HCT116 (cell line): ENCODE data around the gene CAPN5. TPM values are rescaled to one million over a fixed set of nuclear protein-coding genes. Genes with fewer than 3 reads are reported as not detected.

Source experiments
- ATAC-seq: fragments of 200-7000 bp; cut with Tn5 transposase; 2 replicates; pipeline ENCODE4 v1.9.1; 2020; ENCODE audit warnings: mild to moderate bottlenecking, moderate library complexity
- BruUV-seq: library from RNA; stranded (reverse); fragments of 400-500 nt; replicated peaks from 2 replicates; lab custom pipeline; 2021; lab: Mats Ljungman, UMichigan
- CTCF ChIA-PET: fragments of 300-600 bp; sonication (Branson Sonifier 250); formaldehyde crosslinking; loops from one replicate; lab custom pipeline; 2021; ENCODE audit warnings: antibody characterized with exemption; lab: Charles Lee
- POLR2A ChIA-PET: fragments of 300-600, 350-600 bp; sonication (Branson Sonifier 250); formaldehyde crosslinking; loops from one replicate; lab custom pipeline; 2021; ENCODE audit warnings: antibody characterized with exemption; lab: Charles Lee
- RAD21 ChIA-PET, 2 experiments: fragments of 300-600 bp; sonication (Branson Sonifier 250); formaldehyde crosslinking; loops; one replicate each; lab custom pipeline; 2023; ENCODE audit warnings: low total read pairs in 2 of 2; ENCODE audit not compliant: uncharacterized antibody in 2 of 2, unreplicated experiment in 2 of 2, low non-redundant PET in 1 of 2; lab: Charles Lee
- DNase-seq: peaks from one replicate; pipeline ENCODE4 v3.0.0-alpha.2; 2010; ENCODE audit warnings: low read depth, low spot score
- H2AFZ ChIP-seq: fragments of 200-600 bp; shearing (Covaris generic), sonication (generic); 2 replicates; pipeline ENCODE4 v1.6.1; 2017; ENCODE audit warnings: low read depth, mixed run types, mixed read lengths, antibody characterized with exemption, low read length; ENCODE audit not compliant: poor library complexity, severe bottlenecking
- H3K27ac ChIP-seq: 2 replicates; pipeline ENCODE4 v1.5.1; 2012; ENCODE audit warnings: low read depth, low read length
- H3K27me3 ChIP-seq: fragments of 200-600 bp; sonication (generic); 2 replicates; pipeline ENCODE4 v1.6.1; 2016; ENCODE audit warnings: mixed run types, low read length, mixed read lengths; ENCODE audit not compliant: insufficient read depth
- H3K36me3 ChIP-seq, 2 experiments: fragments of 200-500 bp in 1 of 2; fragments of 200-600 bp in 1 of 2; sonication (Bioruptor generic) in 1 of 2; sonication (generic) in 1 of 2; 2 replicates each; pipeline versions ENCODE4 v1.5.1 to v1.6.1; 2014 to 2016; ENCODE audit warnings: low read length in 2 of 2, inconsistent platforms in 1 of 2, mixed read lengths in 1 of 2, mixed run types in 1 of 2; ENCODE audit not compliant: insufficient read depth in 2 of 2, control insufficient read depth in 1 of 2
- H3K4me1 ChIP-seq, 2 experiments: fragments of 200-600 bp in 1 of 2; sonication (generic) in 1 of 2; 2 replicates each; pipeline versions ENCODE4 v1.5.1 to v1.6.1; 2012 to 2017; ENCODE audit warnings: low read length in 2 of 2, inconsistent platforms in 1 of 2, mild to moderate bottlenecking in 1 of 2, mixed read lengths in 1 of 2, mixed run types in 1 of 2, moderate library complexity in 1 of 2; ENCODE audit not compliant: insufficient read depth in 2 of 2, control insufficient read depth in 1 of 2
- H3K4me2 ChIP-seq: fragments of 200-600 bp; sonication (generic); 2 replicates; pipeline ENCODE4 v1.6.1; 2017; ENCODE audit warnings: mixed run types, low read length, mixed read lengths
- H3K4me3 ChIP-seq, 2 experiments: fragments of 200-600 bp in 1 of 2; sonication (generic) in 1 of 2; replicated peaks in 1 of 2; 2 replicates each; pipeline ENCODE4 v1.5.1; 2011 to 2016; ENCODE audit warnings: low read length in 2 of 2, control low read depth in 1 of 2, low read depth in 1 of 2, mild to moderate bottlenecking in 1 of 2, mixed read lengths in 1 of 2, mixed run types in 1 of 2
- H3K79me2 ChIP-seq: fragments of 200-600 bp; sonication (generic); 2 replicates; pipeline ENCODE4 v1.6.1; 2017; ENCODE audit warnings: mild to moderate bottlenecking, mixed run types, low read length, moderate library complexity, mixed read lengths; ENCODE audit not compliant: insufficient read depth
- H3K9ac ChIP-seq: fragments of 200-600 bp; sonication (generic); 2 replicates; pipeline ENCODE4 v1.6.1; 2016; ENCODE audit warnings: low read length, mixed read lengths
- H3K9me2 ChIP-seq: fragments of 200-600 bp; sonication (generic), shearing (Covaris generic); 2 replicates; pipeline ENCODE4 v1.6.1; 2017; ENCODE audit warnings: mixed run types, mild to moderate bottlenecking, moderate library complexity; ENCODE audit not compliant: insufficient read depth
- H3K9me3 ChIP-seq, 2 experiments: fragments of 200-500 bp in 1 of 2; fragments of 200-600 bp in 1 of 2; sonication (Bioruptor generic) in 1 of 2; sonication (generic) in 1 of 2; 2 replicates each; pipeline ENCODE4 v1.6.1; 2014 to 2017; ENCODE audit warnings: low read length in 2 of 2, mixed read lengths in 2 of 2, inconsistent platforms in 1 of 2, low read depth in 1 of 2, mild to moderate bottlenecking in 1 of 2, mixed run types in 1 of 2, moderate library complexity in 1 of 2; ENCODE audit not compliant: control insufficient read depth in 1 of 2, insufficient read depth in 1 of 2
- H4K20me1 ChIP-seq: fragments of 200-600 bp; sonication (generic), shearing (Covaris generic); 2 replicates; pipeline ENCODE4 v1.6.1; 2017; ENCODE audit warnings: mixed run types, mild to moderate bottlenecking, moderate library complexity; ENCODE audit not compliant: insufficient read depth
- CBX3 ChIP-seq: IDR thresholded peaks from 2 replicates; pipeline ENCODE4 v1.6.1; 2012; ENCODE audit warnings: low read depth
- EZH2phosphoT487 ChIP-seq: fragments of 200-600 bp; IDR thresholded peaks from 2 replicates; pipeline ENCODE4 v1.6.1; 2018; ENCODE audit warnings: antibody characterized with exemption, borderline replicate concordance
- POLR2A ChIP-seq: IDR thresholded peaks from 2 replicates; pipeline ENCODE4 v1.7.0; 2011; ENCODE audit warnings: borderline replicate concordance; ENCODE audit not compliant: insufficient read depth, insufficient read length; ENCODE audit errors: extremely low read depth
- SIN3A ChIP-seq: IDR thresholded peaks from 2 replicates; pipeline ENCODE4 v1.6.1; 2012; ENCODE audit warnings: low read depth
- YY1 ChIP-seq: IDR thresholded peaks from 2 replicates; pipeline ENCODE4 v1.6.1; 2011; ENCODE audit warnings: low read length, low read depth, moderate library complexity, mild to moderate bottlenecking; ENCODE audit not compliant: insufficient replicate concordance; ENCODE audit errors: extremely low read depth
- ZFX ChIP-seq: fragments of 450-650 bp; IDR thresholded peaks from 2 replicates; pipeline ENCODE4 v1.6.1; 2017
- intact Hi-C: fragments of 100-400 bp; cut with micrococcal nuclease; formaldehyde crosslinking; loops from 2 replicates; pipeline ENCODE4 v1.10.0; 2022
- total RNA-seq: library from RNA; stranded (reverse); gene quantifications from one replicate; pipeline ENCODE4 v1.2.1, GENCODE V29; 2021; ENCODE audit not compliant: unreplicated experiment
- TF ChIP-seq, protein P1 (sequence below): IDR thresholded peaks from 2 replicates; pipeline ENCODE4 v1.6.1; 2012; ENCODE audit warnings: low read depth
- TF ChIP-seq, protein P2 (sequence below): IDR thresholded peaks from 2 replicates; pipeline ENCODE4 v1.6.1; 2012

Gene CAPN5
- total RNA-seq, 1 experiment from 2014 or later = 8.6 TPM

DNA sequence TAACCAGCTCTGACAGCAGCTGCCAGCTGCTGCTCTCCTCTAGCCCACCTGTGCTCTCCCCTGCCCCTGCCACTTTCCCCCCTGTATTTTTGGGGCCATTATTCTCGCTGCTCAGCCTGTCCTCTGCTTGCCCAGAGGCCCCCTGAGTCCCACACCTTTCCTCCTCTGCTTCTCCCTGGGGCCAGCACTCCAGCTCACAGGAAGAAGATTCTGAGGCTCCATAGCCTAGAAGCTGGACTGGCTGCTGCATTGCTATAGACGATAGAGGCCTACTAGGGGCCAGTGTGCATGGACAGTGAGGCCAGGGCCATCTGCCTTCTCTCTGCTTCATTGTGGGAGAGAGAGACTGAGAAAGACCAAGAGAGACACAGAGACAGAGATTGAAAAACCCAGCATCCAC is 36.5 kb downstream of the CAPN5 start:
- Histone ChIP-seq H3K9ac (no peak overlapping the region), H3K9me3 (no peaks in the 10 kb centered on the region), H3K79me2 (no peaks in the 10 kb centered on the region), H4K20me1 (no peaks in the 10 kb centered on the region), H3K4me3 (no peak overlapping the region), H3K27me3 (no peaks in the 10 kb centered on the region), H3K4me1 (peaks cover 19 to 26% of the 10 kb centered on the region in 2 experiments), H3K36me3 (no peaks in the 10 kb centered on the region), H3K4me2 (no peak overlapping the region), H2AFZ (no peak overlapping the region), H3K27ac (no peak overlapping the region), H3K9me2 (no peaks in the 10 kb centered on the region)
- BruUV-seq = no TSS peak
- DNase-seq = no peak
- TF ChIP-seq, protein P1, sequence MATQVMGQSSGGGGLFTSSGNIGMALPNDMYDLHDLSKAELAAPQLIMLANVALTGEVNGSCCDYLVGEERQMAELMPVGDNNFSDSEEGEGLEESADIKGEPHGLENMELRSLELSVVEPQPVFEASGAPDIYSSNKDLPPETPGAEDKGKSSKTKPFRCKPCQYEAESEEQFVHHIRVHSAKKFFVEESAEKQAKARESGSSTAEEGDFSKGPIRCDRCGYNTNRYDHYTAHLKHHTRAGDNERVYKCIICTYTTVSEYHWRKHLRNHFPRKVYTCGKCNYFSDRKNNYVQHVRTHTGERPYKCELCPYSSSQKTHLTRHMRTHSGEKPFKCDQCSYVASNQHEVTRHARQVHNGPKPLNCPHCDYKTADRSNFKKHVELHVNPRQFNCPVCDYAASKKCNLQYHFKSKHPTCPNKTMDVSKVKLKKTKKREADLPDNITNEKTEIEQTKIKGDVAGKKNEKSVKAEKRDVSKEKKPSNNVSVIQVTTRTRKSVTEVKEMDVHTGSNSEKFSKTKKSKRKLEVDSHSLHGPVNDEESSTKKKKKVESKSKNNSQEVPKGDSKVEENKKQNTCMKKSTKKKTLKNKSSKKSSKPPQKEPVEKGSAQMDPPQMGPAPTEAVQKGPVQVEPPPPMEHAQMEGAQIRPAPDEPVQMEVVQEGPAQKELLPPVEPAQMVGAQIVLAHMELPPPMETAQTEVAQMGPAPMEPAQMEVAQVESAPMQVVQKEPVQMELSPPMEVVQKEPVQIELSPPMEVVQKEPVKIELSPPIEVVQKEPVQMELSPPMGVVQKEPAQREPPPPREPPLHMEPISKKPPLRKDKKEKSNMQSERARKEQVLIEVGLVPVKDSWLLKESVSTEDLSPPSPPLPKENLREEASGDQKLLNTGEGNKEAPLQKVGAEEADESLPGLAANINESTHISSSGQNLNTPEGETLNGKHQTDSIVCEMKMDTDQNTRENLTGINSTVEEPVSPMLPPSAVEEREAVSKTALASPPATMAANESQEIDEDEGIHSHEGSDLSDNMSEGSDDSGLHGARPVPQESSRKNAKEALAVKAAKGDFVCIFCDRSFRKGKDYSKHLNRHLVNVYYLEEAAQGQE = no peak
- TF ChIP-seq POLR2A (no peak), YY1 (no peak), SIN3A (no peak), CBX3 (no peak), EZH2phosphoT487 (no peak), ZFX (no peak)
- TF ChIP-seq, protein P2, sequence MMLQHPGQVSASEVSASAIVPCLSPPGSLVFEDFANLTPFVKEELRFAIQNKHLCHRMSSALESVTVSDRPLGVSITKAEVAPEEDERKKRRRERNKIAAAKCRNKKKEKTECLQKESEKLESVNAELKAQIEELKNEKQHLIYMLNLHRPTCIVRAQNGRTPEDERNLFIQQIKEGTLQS = no peak
- ChIA-PET POLR2A (no interaction called here), CTCF (interaction anchor here (2.3 kb wide), 1 partner anchor 56 kb away, joined by 5 read pairs; no protein-coding TSS in a partner anchor), RAD21 (no interaction called here)
- intact Hi-C loops = no loop called here
- no peak for ATAC-seq
